Left lung (tissue), 10 donors: ENCODE results near the gene DERL2. TPM values are rescaled to one million over a fixed set of nuclear protein-coding genes. Genes with fewer than 3 reads are reported as not detected.

Experiments
- ATAC-seq: fragments of 200-7000 bp; cut with Tn5 transposase; one replicate; pipeline ENCODE4 v1.9.1; 2020; ENCODE audit warnings: moderate library complexity
- DNase-seq, 4 donors: peaks; one replicate each; pipeline ENCODE4 v3.0.0-alpha.2; 2013 to 2020
- H3K27ac ChIP-seq, 2 donors: fragments of 200-600 bp; sonication (generic) in 1 of 2; one replicate each; pipeline versions ENCODE4 v1.5.0 to v1.8.0; 2020 to 2021
- H3K27me3 ChIP-seq, 2 donors: fragments of 200-600 bp; sonication (generic) in 1 of 2; one replicate each; pipeline versions ENCODE4 v1.5.0 to v1.8.0; 2020 to 2021
- H3K36me3 ChIP-seq, 2 donors: fragments of 200-600 bp; sonication (generic) in 1 of 2; one replicate each; pipeline versions ENCODE4 v1.5.0 to v1.8.0; 2020 to 2021
- H3K4me1 ChIP-seq, 2 donors: fragments of 200-600 bp; one replicate each; pipeline ENCODE4 v1.8.0; 2021
- H3K4me3 ChIP-seq, 2 donors: fragments of 200-600 bp; sonication (generic) in 1 of 2; one replicate each; pipeline versions ENCODE4 v1.5.0 to v1.8.0; 2020 to 2021; ENCODE audit warnings: mild to moderate bottlenecking in 1 of 2
- H3K9me3 ChIP-seq, 2 donors: fragments of 200-600 bp; sonication (generic) in 1 of 2; one replicate each; pipeline versions ENCODE4 v1.5.0 to v1.8.0; 2020 to 2021
- intact Hi-C, 2 donors: fragments of 100-400 bp; cut with DNase I; formaldehyde crosslinking; loops; one replicate each; pipeline versions ENCODE4 v1.11.2 to v1.14.2; 2022
- polyA plus RNA-seq, 6 donors: library from polyadenylated mRNA; unstranded; fragments of 120-200 nt; gene quantifications; one replicate each; pipeline ENCODE4 v1.2.1, GENCODE V29; 2013; ENCODE audit not compliant: insufficient read length in 6 of 6
- total RNA-seq, 2 donors: library from RNA; stranded (reverse); fragmentation: NEBNext Ultra II Directional; extraction: Animal tissue kit (Norgen Biotek cat#: 25700); gene quantifications; one replicate each; pipeline ENCODE4 v1.2.1, GENCODE V29; 2021
- TF ChIP-seq, protein P1 (sequence below), 2 donors: fragments of 200-600 bp; sonication (generic) in 1 of 2; IDR thresholded peaks; one replicate each; pipeline versions ENCODE4 v1.5.0 to v1.8.0; 2021; ENCODE audit warnings: antibody characterized with exemption in 2 of 2
- donor health status: DM: no; HTN: yes; CAD: no.
- donor health status: DM: no; HTN: no; CAD: no.

DERL2 gene
- total and polyA plus RNA-seq, 8 donors, result 59.8 to 79.1 (median 68.0) TPM

DNA sequence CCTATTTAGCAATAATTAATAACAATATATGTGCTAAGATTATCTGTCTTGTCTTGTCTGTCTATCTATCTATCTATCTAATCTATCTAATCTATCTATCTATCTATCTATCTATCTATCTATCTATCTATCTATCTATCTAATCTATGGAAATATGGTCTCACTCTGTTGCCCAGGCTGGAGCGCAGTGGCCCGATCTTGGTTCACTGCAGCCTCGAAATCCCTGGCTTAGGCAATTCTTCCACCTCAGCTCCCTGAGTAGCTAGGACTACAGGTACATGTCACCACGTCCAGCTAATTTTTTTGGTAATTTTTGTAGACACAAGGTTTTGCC, 45.1 kb upstream of the DERL2 start:
- no peaks in the 10 kb centered on the region for H3K9me3 ChIP-seq
- H3K4me1 ChIP-seq, result no peaks in the 10 kb centered on the region
- intact Hi-C loops, result no loop called here
- no peak overlapping the region for H3K27ac ChIP-seq
- no peaks in the 10 kb centered on the region for H3K27me3 ChIP-seq
- DNase-seq (no peak), ATAC-seq (no peak)
- TF ChIP-seq, protein P1, sequence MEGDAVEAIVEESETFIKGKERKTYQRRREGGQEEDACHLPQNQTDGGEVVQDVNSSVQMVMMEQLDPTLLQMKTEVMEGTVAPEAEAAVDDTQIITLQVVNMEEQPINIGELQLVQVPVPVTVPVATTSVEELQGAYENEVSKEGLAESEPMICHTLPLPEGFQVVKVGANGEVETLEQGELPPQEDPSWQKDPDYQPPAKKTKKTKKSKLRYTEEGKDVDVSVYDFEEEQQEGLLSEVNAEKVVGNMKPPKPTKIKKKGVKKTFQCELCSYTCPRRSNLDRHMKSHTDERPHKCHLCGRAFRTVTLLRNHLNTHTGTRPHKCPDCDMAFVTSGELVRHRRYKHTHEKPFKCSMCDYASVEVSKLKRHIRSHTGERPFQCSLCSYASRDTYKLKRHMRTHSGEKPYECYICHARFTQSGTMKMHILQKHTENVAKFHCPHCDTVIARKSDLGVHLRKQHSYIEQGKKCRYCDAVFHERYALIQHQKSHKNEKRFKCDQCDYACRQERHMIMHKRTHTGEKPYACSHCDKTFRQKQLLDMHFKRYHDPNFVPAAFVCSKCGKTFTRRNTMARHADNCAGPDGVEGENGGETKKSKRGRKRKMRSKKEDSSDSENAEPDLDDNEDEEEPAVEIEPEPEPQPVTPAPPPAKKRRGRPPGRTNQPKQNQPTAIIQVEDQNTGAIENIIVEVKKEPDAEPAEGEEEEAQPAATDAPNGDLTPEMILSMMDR (IDR thresholded peaks at IDR 0.05), result no peak
- H3K36me3 ChIP-seq, result peaks cover 0 to 75% of the 10 kb centered on the region in 2 donors
- H3K4me3 ChIP-seq, result no peak overlapping the region

DNA sequence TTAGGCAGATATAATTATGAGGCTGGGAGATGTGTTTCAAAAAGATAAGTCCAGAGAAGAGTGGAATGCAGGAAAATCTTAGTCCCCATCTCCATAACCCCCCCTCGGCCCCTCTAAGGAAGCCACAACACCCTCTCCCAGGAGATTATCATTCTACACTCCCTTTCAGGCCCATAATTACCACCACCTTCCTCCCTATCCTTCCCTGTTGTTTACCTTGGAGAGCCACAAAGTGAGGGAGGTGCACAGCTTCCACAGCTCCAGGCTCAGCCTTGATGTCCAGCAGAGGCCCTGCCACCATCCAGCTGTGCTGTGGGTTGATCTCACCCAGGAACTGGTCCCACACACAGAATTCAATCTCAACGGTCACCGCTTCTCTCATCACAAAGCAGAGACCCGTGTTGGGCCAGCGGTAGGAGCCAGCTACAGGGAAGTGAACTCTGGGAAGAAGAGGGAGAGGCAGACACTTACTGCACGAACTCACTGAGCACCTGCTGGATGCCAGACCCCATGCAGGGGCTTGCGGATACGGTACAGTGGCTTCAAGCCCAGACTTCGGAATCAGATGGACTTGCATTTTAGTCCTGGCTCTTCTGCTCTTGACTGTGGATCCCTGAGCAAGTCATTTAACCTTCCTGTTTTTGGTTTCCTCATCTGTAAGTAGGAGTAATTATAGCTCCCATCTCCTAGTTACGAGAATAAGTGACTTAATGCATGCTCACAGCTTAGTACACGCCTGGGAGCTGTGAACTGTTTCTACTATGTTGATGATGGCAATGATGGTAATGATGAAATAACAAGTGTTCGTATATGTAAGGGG, 44.5 kb upstream of the DERL2 start:
- Histone ChIP-seq H3K4me1 (no peaks in the 10 kb centered on the region), H3K27me3 (no peaks in the 10 kb centered on the region), H3K9me3 (no peaks in the 10 kb centered on the region), H3K27ac (no peak overlapping the region), H3K36me3 (peaks cover 0 to 75% of the 10 kb centered on the region in 2 donors), H3K4me3 (no peak overlapping the region)
- DNase-seq, result no peak
- intact Hi-C loops, result no loop called here
- ATAC-seq, result no peak
- TF ChIP-seq, protein P1 (IDR thresholded peaks at IDR 0.05), result no peak

DNA sequence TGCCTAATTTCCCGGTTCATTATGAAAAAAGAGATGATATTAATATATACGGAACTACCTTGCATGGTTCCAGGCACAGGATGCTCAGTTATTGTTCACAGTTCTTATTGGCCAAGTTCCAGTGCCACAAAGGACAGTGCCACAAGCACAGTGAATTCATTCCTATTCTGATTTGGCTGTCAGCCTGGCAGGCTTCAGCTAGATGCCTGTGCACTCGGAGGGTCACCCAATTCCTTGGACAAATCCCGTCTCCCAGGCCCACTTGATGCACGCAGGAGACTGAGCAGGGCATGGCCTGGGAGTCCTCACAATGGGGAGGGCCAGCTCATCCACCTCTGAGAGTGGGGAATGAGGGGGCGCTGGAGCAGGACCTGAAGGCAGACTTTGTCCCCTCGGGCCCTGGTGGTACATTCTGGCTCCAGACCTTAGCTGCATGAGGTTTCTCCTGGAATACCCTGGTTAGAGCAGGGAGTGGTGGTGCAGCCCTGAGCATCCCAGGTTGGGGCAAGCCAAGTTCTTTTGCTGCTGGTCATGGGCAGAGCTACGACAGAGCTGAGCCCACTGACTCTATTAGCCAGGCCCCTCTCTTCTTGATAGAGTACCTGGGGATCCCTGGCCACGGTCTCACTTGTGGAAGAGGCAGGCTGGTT, 41.7 kb upstream of the DERL2 start:
- Histone ChIP-seq H3K27ac (no peak overlapping the region), H3K4me1 (no peaks in the 10 kb centered on the region), H3K36me3 (peaks cover 0 to 73% of the 10 kb centered on the region in 2 donors), H3K4me3 (no peak overlapping the region), H3K27me3 (no peaks in the 10 kb centered on the region), H3K9me3 (no peaks in the 10 kb centered on the region)
- TF ChIP-seq, protein P1 (IDR thresholded peaks at IDR 0.05), result no peak
- no peak for DNase-seq
- ATAC-seq, result no peak
- intact Hi-C loops, result no loop called here

DNA sequence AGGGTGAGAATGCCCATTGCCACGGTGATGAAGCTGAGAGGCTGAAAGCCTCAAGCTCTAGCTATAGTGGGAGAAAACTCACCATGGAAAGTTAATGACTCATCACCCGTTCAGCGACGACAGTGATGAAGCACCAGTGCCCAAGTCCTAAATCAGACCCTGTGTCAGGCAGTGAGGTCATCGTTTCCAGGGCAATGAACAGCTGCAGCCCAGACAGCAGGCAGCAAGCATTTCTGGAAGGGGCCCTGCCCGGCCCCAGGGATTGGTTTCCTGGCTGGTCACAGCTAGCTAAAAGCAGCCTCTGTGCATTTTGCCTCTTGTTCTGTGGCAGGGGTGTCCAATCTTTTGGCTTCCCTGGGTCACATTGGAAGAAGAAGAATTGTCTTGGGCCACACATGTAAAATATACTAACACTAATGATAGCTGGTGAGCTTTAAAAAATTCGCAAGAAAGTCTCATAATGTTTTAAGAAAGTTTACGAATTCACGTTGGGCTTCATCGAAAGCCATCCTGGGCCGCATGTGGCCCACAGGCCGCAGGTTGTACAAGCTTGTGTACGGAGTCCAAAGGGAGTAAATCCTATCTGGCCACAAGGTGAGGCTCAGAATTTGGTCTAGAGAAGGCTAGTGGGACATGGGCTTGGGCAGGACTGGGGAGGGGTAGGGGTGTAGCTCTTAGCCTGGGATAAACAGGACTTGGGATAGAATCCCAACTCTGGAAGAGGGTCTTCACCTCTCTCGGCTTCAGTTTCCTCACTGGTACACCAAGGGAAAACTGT, 41.0 kb upstream of the DERL2 start:
- Histone ChIP-seq H3K27ac (no peak overlapping the region), H3K27me3 (no peaks in the 10 kb centered on the region), H3K4me1 (no peaks in the 10 kb centered on the region), H3K9me3 (no peaks in the 10 kb centered on the region), H3K4me3 (no peak overlapping the region), H3K36me3 (peaks cover 0 to 70% of the 10 kb centered on the region in 2 donors)
- DNase-seq (peak in 1 of 4 donors; percentile 12), ATAC-seq (peak; percentile 70)
- TF ChIP-seq, protein P1 (IDR thresholded peaks at IDR 0.05), result no peak
- intact Hi-C loops, result no loop called here

DNA sequence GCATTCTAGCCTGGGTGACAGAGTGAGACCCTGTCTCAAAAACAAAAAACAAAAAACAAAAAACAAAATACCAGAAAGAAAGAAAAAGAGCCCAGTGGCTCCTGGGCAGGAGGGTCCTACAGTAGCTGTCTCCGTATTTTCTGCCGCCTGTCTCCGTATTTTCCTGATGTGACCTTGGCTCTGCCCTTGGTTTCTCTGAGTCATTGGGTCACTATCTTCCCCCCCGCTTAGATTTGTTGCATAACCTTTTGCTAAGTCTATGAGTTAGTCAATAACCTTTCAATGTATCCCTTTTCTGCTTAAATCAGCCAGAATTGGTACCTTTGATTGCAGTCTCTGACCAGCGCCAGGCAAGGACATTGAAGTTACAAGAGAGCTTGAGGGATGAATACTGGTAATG, 37.3 kb upstream of the DERL2 start:
- H3K36me3 ChIP-seq, result peaks cover 0 to 55% of the 10 kb centered on the region in 2 donors
- H3K27me3 ChIP-seq, result no peaks in the 10 kb centered on the region
- H3K27ac ChIP-seq, result no peak overlapping the region
- ATAC-seq (no peak), DNase-seq (no peak)
- no peaks in the 10 kb centered on the region for H3K9me3 ChIP-seq
- TF ChIP-seq, protein P1 (IDR thresholded peaks at IDR 0.05), result no peak
- intact Hi-C loops, result no loop called here
- no peak overlapping the region for H3K4me3 ChIP-seq
- H3K4me1 ChIP-seq, result no peaks in the 10 kb centered on the region
